ENCODE measurements around the gene ERCC1. TPM values are rescaled to one million over a fixed set of nuclear protein-coding genes. Genes with fewer than 3 reads are reported as not detected.
A peak's percentile ranks its signal among the peaks of the same experiment; 100 is the strongest.

Gene ERCC1
- total and polyA plus RNA-seq, 2 of the 13 experiments (the other 11 are each of a cell fraction or from before 2014, with no cell fraction given), result 40.0 to 66.4 TPM

DNA sequence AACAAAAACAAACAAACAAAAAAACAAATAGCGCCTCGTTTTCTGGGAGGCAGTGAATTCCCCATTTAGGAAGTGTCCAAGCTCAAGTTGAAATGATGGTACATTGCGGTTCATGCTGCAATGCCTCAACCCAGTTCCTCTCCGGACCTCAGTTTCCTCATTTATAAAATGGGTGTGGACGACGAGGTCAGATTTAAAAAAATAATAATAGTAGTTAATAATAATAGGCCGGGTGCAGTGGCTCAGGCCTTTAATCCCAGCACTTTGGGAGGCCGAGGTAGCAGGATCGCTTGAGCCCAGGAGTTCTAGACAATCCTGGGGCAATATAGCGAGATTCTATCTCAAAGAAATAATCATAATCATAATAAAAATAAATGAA lies 15.5 kb upstream of the ERCC1 start (continued):
- TF ChIP-seq ZNF629 (CRISPR knock-in tag; conservative IDR thresholded peaks at IDR 0.05) (0 out of 2 replicates have a peak, but pooled peaks have one; percentile 29), ZNF879 (CRISPR knock-in tag; IDR thresholded peaks at IDR 0.05) (no peak), ZNF317 (CRISPR knock-in tag; IDR thresholded peaks at IDR 0.05) (no peak), YY1 (IDR thresholded peaks at IDR 0.05; ENCODE audit: insufficient read depth, insufficient replicate concordance, low read depth, low read length) (no peak), HOXA5 (CRISPR knock-in tag; IDR thresholded peaks at IDR 0.05) (no peak), HNRNPL (IDR thresholded peaks at IDR 0.05; ENCODE audit: low read depth, low read length) (no peak), SIX1 (CRISPR knock-in tag; IDR thresholded peaks at IDR 0.05; ENCODE audit: borderline replicate concordance) (no peak), ZNF746 (CRISPR knock-in tag; IDR thresholded peaks at IDR 0.05) (no peak), ZNF207 (IDR thresholded peaks at IDR 0.05; ENCODE audit: borderline replicate concordance) (no peak), MED8 (CRISPR knock-in tag; IDR thresholded peaks at IDR 0.05; ENCODE audit: insufficient replicate concordance) (no peak), ZNF724P (CRISPR knock-in tag; IDR thresholded peaks at IDR 0.05; ENCODE audit: borderline replicate concordance) (no peak)
- TF ChIP-seq, protein P1, sequence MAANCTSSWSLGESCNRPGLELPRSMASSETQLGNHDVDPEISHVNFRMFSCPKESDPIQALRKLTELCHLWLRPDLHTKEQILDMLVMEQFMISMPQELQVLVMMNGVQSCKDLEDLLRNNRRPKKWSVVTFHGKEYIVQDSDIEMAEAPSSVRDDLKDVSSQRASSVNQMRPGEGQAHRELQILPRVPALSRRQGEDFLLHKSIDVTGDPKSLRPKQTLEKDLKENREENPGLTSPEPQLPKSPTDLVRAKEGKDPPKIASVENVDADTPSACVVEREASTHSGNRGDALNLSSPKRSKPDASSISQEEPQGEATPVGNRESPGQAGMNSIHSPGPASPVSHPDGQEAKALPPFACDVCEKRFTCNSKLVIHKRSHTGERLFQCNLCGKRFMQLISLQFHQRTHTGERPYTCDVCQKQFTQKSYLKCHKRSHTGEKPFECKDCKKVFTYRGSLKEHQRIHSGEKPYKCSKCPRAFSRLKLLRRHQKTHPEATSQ (CRISPR knock-in tag; IDR thresholded peaks at IDR 0.05; ENCODE audit: borderline replicate concordance), result no peak
- TF ChIP-seq, protein P2, sequence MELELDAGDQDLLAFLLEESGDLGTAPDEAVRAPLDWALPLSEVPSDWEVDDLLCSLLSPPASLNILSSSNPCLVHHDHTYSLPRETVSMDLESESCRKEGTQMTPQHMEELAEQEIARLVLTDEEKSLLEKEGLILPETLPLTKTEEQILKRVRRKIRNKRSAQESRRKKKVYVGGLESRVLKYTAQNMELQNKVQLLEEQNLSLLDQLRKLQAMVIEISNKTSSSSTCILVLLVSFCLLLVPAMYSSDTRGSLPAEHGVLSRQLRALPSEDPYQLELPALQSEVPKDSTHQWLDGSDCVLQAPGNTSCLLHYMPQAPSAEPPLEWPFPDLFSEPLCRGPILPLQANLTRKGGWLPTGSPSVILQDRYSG (CRISPR knock-in tag; IDR thresholded peaks at IDR 0.05), result no peak
